Tibial nerve (tissue), 4 donors: ENCODE data around the gene UBE2R2.

Experiments
- CTCF ChIP-seq, 5 experiments: fragments of 200-600 bp in 3 of 5; fragments of 450-650 bp in 2 of 5; sonication (generic) in 3 of 5; IDR thresholded peaks; one replicate each; pipeline ENCODE4 v1.5.1; 2016 to 2019; ENCODE audit warnings: antibody characterized with exemption in 5 of 5, mild to moderate bottlenecking in 3 of 5, moderate library complexity in 2 of 5
- EP300 ChIP-seq, 2 donors: sonication (generic); formaldehyde crosslinking; IDR thresholded peaks; one replicate each; pipeline ENCODE4 v1.6.1; 2017; ENCODE audit warnings: antibody characterized with exemption in 2 of 2, mild to moderate bottlenecking in 1 of 2
- POLR2A ChIP-seq, 2 donors: fragments of 450-650 bp; IDR thresholded peaks; one replicate each; pipeline ENCODE4 v1.6.1; 2017; ENCODE audit warnings: antibody characterized with exemption in 2 of 2, mild to moderate bottlenecking in 2 of 2, moderate library complexity in 2 of 2

GRCh38 chr9:33858423-33858822 is 41.5 kb downstream of the UBE2R2 start:
- TF ChIP-seq CTCF (IDR thresholded peaks at IDR 0.05): no peak
- no peak for TF ChIP-seq POLR2A (IDR thresholded peaks at IDR 0.05)
- no peak for TF ChIP-seq EP300 (IDR thresholded peaks at IDR 0.05)
